Endothelial cell (in vitro differentiated cells): Measurements from ENCODE around the gene KLF15. TPM values are rescaled to one million over a fixed set of nuclear protein-coding genes. Genes with fewer than 3 reads are reported as not detected.

Experiments
- DNase-seq: peaks from one replicate; pipeline ENCODE4 v3.0.0; 2021; ENCODE audit warnings: low spot score
- H3K27ac Mint-ChIP-seq: one replicate; pipeline ENCODE4 v1.8.0; 2021; ENCODE audit warnings: mixed read lengths, inconsistent platforms; ENCODE audit not compliant: unreplicated experiment
- H3K27me3 Mint-ChIP-seq: one replicate; pipeline ENCODE4 v1.8.0; 2021; ENCODE audit warnings: mild to moderate bottlenecking, moderate library complexity, mixed read lengths, inconsistent platforms; ENCODE audit not compliant: unreplicated experiment
- H3K36me3 Mint-ChIP-seq: one replicate; pipeline ENCODE4 v1.8.0; 2021; ENCODE audit warnings: mild to moderate bottlenecking, low read depth, mixed read lengths, inconsistent platforms; ENCODE audit not compliant: unreplicated experiment
- H3K4me1 Mint-ChIP-seq: one replicate; pipeline ENCODE4 v1.8.0; 2021; ENCODE audit warnings: mild to moderate bottlenecking, mixed read lengths, inconsistent platforms; ENCODE audit not compliant: unreplicated experiment
- H3K4me3 Mint-ChIP-seq: one replicate; pipeline ENCODE4 v1.8.0; 2021; ENCODE audit warnings: mild to moderate bottlenecking, mixed read lengths, inconsistent platforms; ENCODE audit not compliant: unreplicated experiment
- H3K9me3 Mint-ChIP-seq: one replicate; pipeline ENCODE4 v1.8.0; 2021; ENCODE audit warnings: mixed read lengths, inconsistent platforms; ENCODE audit not compliant: unreplicated experiment
- total RNA-seq: library from RNA; stranded (reverse); fragmentation: NEBNext Ultra II Directional; extraction: Animal tissue kit (Norgen Biotek cat#: 25700); gene quantifications from one replicate; pipeline ENCODE4 v1.2.1, GENCODE V29; 2021; ENCODE audit not compliant: unreplicated experiment
- TF ChIP-seq, protein P1 (sequence below): fragments of 200-600 bp; sonication (generic); IDR thresholded peaks from one replicate; pipeline ENCODE4 v1.5.0; 2021; ENCODE audit warnings: antibody characterized with exemption; ENCODE audit not compliant: unreplicated experiment

Gene KLF15
- total RNA-seq, 1 donor from 2014 or later = 0.67 TPM

- no peaks in the 10 kb centered on the region for H3K36me3 Mint-ChIP-seq
- DNase-seq = no peak
- no peak overlapping the region for H3K4me3 Mint-ChIP-seq
- TF ChIP-seq, protein P1, sequence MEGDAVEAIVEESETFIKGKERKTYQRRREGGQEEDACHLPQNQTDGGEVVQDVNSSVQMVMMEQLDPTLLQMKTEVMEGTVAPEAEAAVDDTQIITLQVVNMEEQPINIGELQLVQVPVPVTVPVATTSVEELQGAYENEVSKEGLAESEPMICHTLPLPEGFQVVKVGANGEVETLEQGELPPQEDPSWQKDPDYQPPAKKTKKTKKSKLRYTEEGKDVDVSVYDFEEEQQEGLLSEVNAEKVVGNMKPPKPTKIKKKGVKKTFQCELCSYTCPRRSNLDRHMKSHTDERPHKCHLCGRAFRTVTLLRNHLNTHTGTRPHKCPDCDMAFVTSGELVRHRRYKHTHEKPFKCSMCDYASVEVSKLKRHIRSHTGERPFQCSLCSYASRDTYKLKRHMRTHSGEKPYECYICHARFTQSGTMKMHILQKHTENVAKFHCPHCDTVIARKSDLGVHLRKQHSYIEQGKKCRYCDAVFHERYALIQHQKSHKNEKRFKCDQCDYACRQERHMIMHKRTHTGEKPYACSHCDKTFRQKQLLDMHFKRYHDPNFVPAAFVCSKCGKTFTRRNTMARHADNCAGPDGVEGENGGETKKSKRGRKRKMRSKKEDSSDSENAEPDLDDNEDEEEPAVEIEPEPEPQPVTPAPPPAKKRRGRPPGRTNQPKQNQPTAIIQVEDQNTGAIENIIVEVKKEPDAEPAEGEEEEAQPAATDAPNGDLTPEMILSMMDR = no peak
- H3K9me3 Mint-ChIP-seq = no peaks in the 10 kb centered on the region
- peaks cover 6% of the 10 kb centered on the region for H3K4me1 Mint-ChIP-seq
- H3K27ac Mint-ChIP-seq = no peak overlapping the region
- peaks cover 2% of the 10 kb centered on the region for H3K27me3 Mint-ChIP-seq
Measured at GRCh38 chr3:126351086-126351770, 6.0 kb downstream of the KLF15 start.

DNA sequence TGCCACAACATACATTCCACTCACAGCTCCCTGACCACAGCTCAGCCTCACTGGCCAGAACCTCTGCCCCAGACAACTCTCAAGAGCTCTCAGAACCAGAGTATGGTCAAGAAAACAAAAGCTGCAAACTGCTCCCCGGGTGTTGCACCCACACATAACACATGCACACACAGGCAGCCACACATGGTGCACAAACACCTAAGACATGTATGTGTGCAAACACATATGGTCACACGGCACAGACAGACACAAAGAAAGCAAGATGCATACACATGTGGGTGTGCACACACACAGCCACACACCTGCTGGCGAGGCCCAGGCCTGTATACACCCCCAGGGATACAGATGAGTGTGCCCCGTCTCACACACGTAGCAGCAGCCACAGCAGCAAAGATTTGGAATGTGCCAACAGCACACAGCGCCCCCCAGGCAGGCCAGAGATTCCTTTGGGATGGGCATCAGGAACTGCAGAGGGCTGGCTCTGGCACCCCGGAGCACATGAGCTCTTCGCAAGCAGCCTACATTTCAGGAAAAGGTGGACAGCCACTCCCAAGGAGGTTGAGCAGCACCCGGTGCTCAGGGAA lies 6.6 kb downstream of the KLF15 start:
- TF ChIP-seq, protein P1 = no peak
- Mint-ChIP-seq H3K4me3 (no peak overlapping the region), H3K36me3 (no peaks in the 10 kb centered on the region), H3K27ac (no peak overlapping the region), H3K27me3 (peaks cover under 1% of the 10 kb centered on the region), H3K4me1 (peaks cover 5% of the 10 kb centered on the region), H3K9me3 (no peaks in the 10 kb centered on the region)
- no peak for DNase-seq

- no peak for DNase-seq
- Mint-ChIP-seq H3K4me1 (no peaks in the 10 kb centered on the region), H3K36me3 (no peaks in the 10 kb centered on the region), H3K27ac (no peak overlapping the region), H3K27me3 (peaks cover 7% of the 10 kb centered on the region), H3K9me3 (no peaks in the 10 kb centered on the region), H3K4me3 (no peak overlapping the region)
- TF ChIP-seq, protein P1 = no peak
Measured at GRCh38 chr3:126349611-126350501, 7.4 kb downstream of the KLF15 start.

- DNase-seq = no peak
- H3K27ac Mint-ChIP-seq = no peak overlapping the region
- H3K4me1 Mint-ChIP-seq = no peaks in the 10 kb centered on the region
- H3K36me3 Mint-ChIP-seq = no peaks in the 10 kb centered on the region
- H3K27me3 Mint-ChIP-seq = peaks cover 7% of the 10 kb centered on the region
- no peaks in the 10 kb centered on the region for H3K9me3 Mint-ChIP-seq
- TF ChIP-seq, protein P1 = no peak
- H3K4me3 Mint-ChIP-seq = no peak overlapping the region
Measured at GRCh38 chr3:126349071-126349470, 8.1 kb downstream of the KLF15 start.
